ENCODE results near the gene CYLD. TPM values are rescaled to one million over a fixed set of nuclear protein-coding genes. Genes with fewer than 3 reads are reported as not detected.

Gene CYLD
- total RNA-seq, 2 experiments from 2014 or later: 94.3 to 97.9 TPM

GRCh38 chr16:50743581-50744225 is 1.8 kb downstream of the CYLD start:
- Mint-ChIP-seq H3K27ac (peak overlapping the region; percentile 95), H3K4me3 (peak overlapping the region; percentile 95), H3K27me3 (no peaks in the 10 kb centered on the region), H3K9me3 (no peaks in the 10 kb centered on the region), H3K4me1 (peaks cover 50% of the 10 kb centered on the region), H3K36me3 (peaks cover 25% of the 10 kb centered on the region)
- no peak for DNase-seq

GRCh38 chr16:50744881-50745280 is 3.0 kb downstream of the CYLD start:
- Mint-ChIP-seq H3K9me3 (no peaks in the 10 kb centered on the region), H3K27me3 (no peaks in the 10 kb centered on the region), H3K36me3 (peaks cover 33% of the 10 kb centered on the region), H3K4me1 (peaks cover 58% of the 10 kb centered on the region), H3K4me3 (peak overlapping the region; percentile 95), H3K27ac (peak overlapping the region; percentile 95)
- no peak for DNase-seq

GRCh38 chr16:50745940-50746339 is 4.1 kb downstream of the CYLD start:
- Mint-ChIP-seq H3K4me3 (peak overlapping the region; percentile 95), H3K27ac (peak overlapping the region; percentile 95), H3K36me3 (peaks cover 35% of the 10 kb centered on the region), H3K27me3 (no peaks in the 10 kb centered on the region), H3K4me1 (peaks cover 58% of the 10 kb centered on the region), H3K9me3 (no peaks in the 10 kb centered on the region)
- no peak for DNase-seq

DNA sequence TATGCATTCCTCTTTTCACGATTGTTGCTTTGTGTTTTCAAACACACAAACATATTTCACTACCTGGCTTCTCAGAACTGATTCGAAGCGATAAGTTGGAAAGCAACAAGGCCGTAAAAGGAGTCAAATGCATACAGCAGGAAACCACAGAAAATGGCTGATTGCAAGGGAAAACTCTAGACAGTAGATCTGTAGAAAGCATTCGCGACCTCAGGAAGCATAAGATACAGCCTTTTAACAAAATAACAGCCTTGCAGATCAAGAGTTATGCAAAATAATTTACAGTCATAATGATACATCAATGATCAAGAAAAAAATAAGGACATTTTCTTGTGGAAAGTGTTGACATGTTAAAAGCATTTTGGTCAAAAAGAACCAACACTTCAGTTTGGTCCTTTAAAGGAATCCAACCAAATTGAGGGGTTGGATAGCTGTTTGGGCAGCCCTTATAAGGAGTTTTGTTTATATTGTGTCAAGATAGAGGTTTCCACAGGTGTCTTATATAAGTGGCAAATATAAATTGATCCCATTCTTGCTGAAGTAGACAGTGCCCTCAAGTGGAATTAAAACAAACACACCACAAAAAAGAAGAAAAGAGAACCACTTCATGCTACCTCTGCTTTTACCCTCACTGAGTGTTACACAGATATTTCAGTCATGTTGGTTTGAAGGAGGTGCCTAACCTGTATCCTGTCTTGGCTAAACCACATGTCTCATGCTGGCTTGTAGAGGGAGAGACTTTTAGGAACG is 5.5 kb downstream of the CYLD start:
- H3K27me3 Mint-ChIP-seq: no peaks in the 10 kb centered on the region
- H3K36me3 Mint-ChIP-seq: peaks cover 38% of the 10 kb centered on the region
- H3K9me3 Mint-ChIP-seq: no peaks in the 10 kb centered on the region
- DNase-seq: no peak
- H3K27ac Mint-ChIP-seq: peak overlapping the region; percentile 96
- peak overlapping the region; percentile 82 for H3K4me3 Mint-ChIP-seq
- peaks cover 58% of the 10 kb centered on the region for H3K4me1 Mint-ChIP-seq

DNA sequence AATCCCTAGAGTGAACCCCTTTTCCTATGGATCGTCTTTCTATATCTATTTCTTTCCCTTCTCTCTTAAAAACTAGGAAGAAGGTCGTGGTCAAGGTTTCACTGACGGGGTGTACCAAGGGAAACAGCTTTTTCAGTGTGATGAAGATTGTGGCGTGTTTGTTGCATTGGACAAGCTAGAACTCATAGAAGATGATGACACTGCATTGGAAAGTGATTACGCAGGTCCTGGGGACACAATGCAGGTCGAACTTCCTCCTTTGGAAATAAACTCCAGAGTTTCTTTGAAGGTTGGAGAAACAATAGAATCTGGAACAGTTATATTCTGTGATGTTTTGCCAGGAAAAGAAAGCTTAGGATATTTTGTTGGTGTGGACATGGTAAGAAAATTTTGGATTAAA is 9.6 kb downstream of the CYLD start:
- H3K9me3 Mint-ChIP-seq: no peaks in the 10 kb centered on the region
- H3K4me3 Mint-ChIP-seq: no peak overlapping the region
- peaks cover 36% of the 10 kb centered on the region for H3K36me3 Mint-ChIP-seq
- peaks cover 52% of the 10 kb centered on the region for H3K4me1 Mint-ChIP-seq
- peak overlapping the region; percentile 19 for H3K27ac Mint-ChIP-seq
- DNase-seq: no peak
- H3K27me3 Mint-ChIP-seq: no peaks in the 10 kb centered on the region

DNA sequence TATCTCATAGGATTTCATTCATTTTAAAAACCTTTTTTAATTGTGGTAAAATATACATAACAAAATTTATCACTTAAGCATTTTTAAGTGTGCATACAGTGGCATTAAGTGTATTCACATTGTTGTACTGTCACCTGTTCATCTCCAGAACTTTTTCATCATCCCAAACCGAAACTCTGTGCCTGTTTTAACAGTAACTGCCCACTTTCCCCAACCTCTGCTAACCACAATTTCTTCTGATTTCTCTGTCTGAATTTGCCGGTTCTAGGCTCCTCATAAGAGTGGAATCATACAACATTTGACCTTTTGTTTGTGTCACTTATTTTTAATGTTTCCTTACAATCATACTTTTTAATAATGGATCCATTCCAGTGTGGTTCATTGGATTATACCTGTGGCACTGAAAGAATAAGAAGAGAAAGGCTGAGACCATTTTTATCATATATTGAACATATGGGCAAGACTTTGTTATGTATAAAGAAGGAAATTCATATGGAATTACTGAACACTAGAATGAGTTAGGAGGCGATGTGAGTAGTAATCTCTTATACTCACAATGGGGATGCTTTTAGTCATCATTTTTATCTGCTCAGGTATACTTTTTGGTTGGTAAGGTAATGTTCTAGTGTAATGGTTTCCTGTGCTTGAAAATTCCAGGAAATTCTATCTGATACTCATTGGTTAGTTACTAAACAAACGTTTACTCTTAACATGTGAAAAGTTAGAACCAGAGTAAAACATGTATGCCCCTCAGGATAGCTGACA is 10.8 kb downstream of the CYLD start:
- no peaks in the 10 kb centered on the region for H3K27me3 Mint-ChIP-seq
- peaks cover 50% of the 10 kb centered on the region for H3K4me1 Mint-ChIP-seq
- no peaks in the 10 kb centered on the region for H3K9me3 Mint-ChIP-seq
- peak overlapping the region; percentile 7 for H3K27ac Mint-ChIP-seq
- H3K4me3 Mint-ChIP-seq: no peak overlapping the region
- H3K36me3 Mint-ChIP-seq: peaks cover 32% of the 10 kb centered on the region
- no peak for DNase-seq

DNA sequence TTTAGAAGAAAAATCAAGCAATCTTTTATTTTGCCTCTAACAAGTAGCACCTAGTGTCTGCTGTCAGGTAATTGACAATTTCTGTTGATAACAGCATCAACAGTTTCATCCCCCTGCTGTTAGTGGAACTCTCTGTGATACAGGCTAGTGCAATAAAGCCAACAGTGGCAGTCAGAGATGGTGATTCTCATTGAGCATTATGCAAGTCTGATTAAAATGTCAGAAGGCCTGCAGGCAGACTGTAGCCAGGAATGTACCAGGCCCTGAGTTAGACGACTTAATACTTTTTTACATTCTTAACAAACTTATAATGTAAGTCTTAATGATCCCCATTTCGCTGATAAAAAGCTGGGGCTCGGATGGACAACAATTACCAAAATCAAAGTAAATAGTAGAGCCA is 14.6 kb downstream of the CYLD start:
- H3K36me3 Mint-ChIP-seq: peaks cover 28% of the 10 kb centered on the region
- no peaks in the 10 kb centered on the region for H3K27me3 Mint-ChIP-seq
- no peak overlapping the region for H3K4me3 Mint-ChIP-seq
- H3K4me1 Mint-ChIP-seq: peaks cover 52% of the 10 kb centered on the region
- no peak overlapping the region for H3K27ac Mint-ChIP-seq
- DNase-seq: no peak
- no peaks in the 10 kb centered on the region for H3K9me3 Mint-ChIP-seq

- peaks cover 8% of the 10 kb centered on the region for H3K9me3 Mint-ChIP-seq
- DNase-seq: no peak
- peak overlapping the region; percentile 14 for H3K27ac Mint-ChIP-seq
- no peak overlapping the region for H3K4me3 Mint-ChIP-seq
- peaks cover 62% of the 10 kb centered on the region for H3K4me1 Mint-ChIP-seq
- no peaks in the 10 kb centered on the region for H3K27me3 Mint-ChIP-seq
- peaks cover 41% of the 10 kb centered on the region for H3K36me3 Mint-ChIP-seq
These were observed 19.4 kb downstream of the CYLD start for GRCh38 chr16:50761267-50761666.

DNA sequence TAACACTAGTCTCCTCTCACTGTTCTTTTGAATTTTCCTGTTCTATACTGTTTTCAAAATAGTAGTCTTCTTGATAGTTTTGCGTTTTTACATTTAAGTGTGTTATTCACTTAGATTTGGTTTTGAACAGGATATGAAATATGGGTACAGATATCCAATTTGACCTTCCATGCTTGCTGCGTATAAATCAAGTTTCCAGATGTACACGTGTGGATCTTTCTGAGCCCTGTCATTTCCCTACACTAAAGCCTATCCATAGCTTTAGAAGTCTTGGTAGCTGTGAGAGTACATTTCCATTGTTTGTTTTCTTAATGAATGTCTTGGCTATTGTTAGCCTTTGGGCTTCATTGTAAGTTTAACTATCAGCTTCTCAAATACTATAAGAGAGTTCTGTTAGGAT is 20.4 kb downstream of the CYLD start:
- Mint-ChIP-seq H3K36me3 (peaks cover 49% of the 10 kb centered on the region), H3K4me1 (peaks cover 65% of the 10 kb centered on the region), H3K27ac (no peak overlapping the region), H3K27me3 (no peaks in the 10 kb centered on the region), H3K4me3 (no peak overlapping the region), H3K9me3 (peaks cover 13% of the 10 kb centered on the region)
- DNase-seq: no peak

- DNase-seq: no peak
- Mint-ChIP-seq H3K9me3 (peaks cover 13% of the 10 kb centered on the region), H3K27me3 (no peaks in the 10 kb centered on the region), H3K4me1 (peaks cover 69% of the 10 kb centered on the region), H3K27ac (no peak overlapping the region), H3K36me3 (peaks cover 49% of the 10 kb centered on the region), H3K4me3 (no peak overlapping the region)
These were observed 21.3 kb downstream of the CYLD start for GRCh38 chr16:50763211-50763610.

DNA sequence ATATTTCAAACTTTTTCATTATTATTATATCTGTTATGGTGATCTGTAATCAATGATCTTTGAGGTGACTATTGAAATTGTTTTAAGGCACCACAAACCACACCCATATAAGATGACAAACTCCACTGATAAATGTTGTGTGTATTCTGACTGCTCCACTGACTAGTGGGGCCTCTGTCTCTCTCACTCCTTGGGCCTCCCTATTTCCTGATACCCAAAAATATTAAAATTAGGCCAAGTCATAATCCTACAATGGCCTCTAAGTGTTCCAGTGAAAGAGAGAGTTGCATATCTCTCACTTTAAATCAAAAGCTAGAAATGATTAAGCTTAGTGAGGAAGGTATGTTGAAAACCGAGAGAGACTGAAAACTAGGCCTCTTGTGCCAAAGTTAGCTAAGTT is 23.4 kb downstream of the CYLD start:
- peaks cover 63% of the 10 kb centered on the region for H3K36me3 Mint-ChIP-seq
- H3K27ac Mint-ChIP-seq: peak overlapping the region; percentile 59
- H3K27me3 Mint-ChIP-seq: no peaks in the 10 kb centered on the region
- DNase-seq: no peak
- peaks cover 78% of the 10 kb centered on the region for H3K4me1 Mint-ChIP-seq
- H3K4me3 Mint-ChIP-seq: no peak overlapping the region
- H3K9me3 Mint-ChIP-seq: peaks cover 18% of the 10 kb centered on the region

DNA sequence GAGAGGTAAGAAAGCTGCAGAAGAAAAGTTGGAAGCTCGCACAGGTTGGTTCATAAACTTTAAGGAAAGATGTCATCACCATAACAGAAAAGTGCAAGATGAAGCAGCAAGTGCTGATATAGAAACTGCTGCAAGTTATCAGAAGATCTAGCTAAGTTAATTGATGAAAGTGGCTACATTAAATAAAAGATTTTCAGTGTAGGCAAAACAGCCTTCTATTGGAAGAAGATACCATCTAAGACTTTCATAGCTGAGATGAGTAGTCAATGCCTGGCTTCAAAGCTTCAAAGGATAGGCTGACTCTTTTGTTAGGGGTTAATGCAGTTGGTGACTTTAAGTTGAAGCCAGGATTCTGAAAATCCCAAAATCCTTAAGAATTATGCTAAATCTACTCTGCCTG is 24.0 kb downstream of the CYLD start:
- H3K9me3 Mint-ChIP-seq: peaks cover 18% of the 10 kb centered on the region
- peaks cover 79% of the 10 kb centered on the region for H3K4me1 Mint-ChIP-seq
- H3K4me3 Mint-ChIP-seq: no peak overlapping the region
- H3K27ac Mint-ChIP-seq: peak overlapping the region; percentile 59
- H3K36me3 Mint-ChIP-seq: peaks cover 67% of the 10 kb centered on the region
- DNase-seq: no peak
- no peaks in the 10 kb centered on the region for H3K27me3 Mint-ChIP-seq

DNA sequence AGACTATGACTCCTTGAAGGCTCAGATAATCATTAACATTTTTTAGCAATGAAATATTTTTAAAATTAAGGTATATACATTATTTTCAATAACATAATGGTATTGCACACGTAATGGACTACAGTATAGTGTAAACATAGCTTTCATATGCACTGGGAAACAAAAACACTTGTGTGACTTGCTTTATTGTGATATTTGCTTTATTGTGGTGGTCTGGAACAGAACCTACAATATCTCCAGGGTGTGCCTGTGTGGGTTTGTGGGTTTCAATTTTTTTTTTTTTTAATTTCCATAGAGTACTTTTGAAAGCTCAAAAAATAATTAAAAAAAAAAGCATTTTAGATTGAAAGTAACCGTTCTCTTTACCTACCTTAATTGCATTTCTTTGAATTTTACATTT is 25.3 kb downstream of the CYLD start:
- no peak for DNase-seq
- H3K4me1 Mint-ChIP-seq: peaks cover 74% of the 10 kb centered on the region
- H3K4me3 Mint-ChIP-seq: no peak overlapping the region
- H3K9me3 Mint-ChIP-seq: peaks cover 20% of the 10 kb centered on the region
- no peaks in the 10 kb centered on the region for H3K27me3 Mint-ChIP-seq
- H3K36me3 Mint-ChIP-seq: peaks cover 76% of the 10 kb centered on the region
- H3K27ac Mint-ChIP-seq: peak overlapping the region; percentile 59

DNA sequence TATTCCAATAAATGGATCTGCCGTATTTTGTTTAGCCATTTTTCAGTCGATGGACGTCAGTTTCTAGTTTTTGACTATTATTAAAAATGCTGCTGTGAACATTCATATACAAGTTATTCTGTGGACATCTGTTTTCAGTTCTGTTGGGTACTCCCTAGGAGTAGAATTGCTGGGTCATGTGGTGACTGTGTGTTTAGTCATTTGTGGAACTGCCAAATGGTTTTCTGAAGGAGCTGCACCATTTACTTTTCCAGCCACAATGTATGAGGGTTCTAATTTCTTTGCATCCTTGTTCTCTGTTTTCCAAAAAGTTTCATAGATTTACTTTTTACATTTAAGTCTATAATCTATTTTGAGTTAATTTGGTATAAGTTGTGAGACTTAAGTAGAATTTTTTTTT is 29.5 kb downstream of the CYLD start:
- Mint-ChIP-seq H3K36me3 (peaks cover 58% of the 10 kb centered on the region), H3K4me1 (peaks cover 58% of the 10 kb centered on the region), H3K9me3 (peaks cover 15% of the 10 kb centered on the region), H3K27me3 (no peaks in the 10 kb centered on the region), H3K27ac (no peak overlapping the region), H3K4me3 (no peak overlapping the region)
- no peak for DNase-seq

GRCh38 chr16:50774405-50774804 is 32.5 kb downstream of the CYLD start:
- peaks cover 46% of the 10 kb centered on the region for H3K36me3 Mint-ChIP-seq
- no peak overlapping the region for H3K27ac Mint-ChIP-seq
- DNase-seq: no peak
- peaks cover 43% of the 10 kb centered on the region for H3K4me1 Mint-ChIP-seq
- H3K27me3 Mint-ChIP-seq: no peaks in the 10 kb centered on the region
- peaks cover 8% of the 10 kb centered on the region for H3K9me3 Mint-ChIP-seq
- no peak overlapping the region for H3K4me3 Mint-ChIP-seq
